HG03432 (cell line): Measurements from ENCODE around the gene PKP4.

ENCODE experiments used
- ATAC-seq: cut with Tn5 transposase; IDR thresholded peaks from one replicate; pipeline ENCODE4 v1.9.1; 2021; ENCODE audit warnings: mild to moderate bottlenecking, moderate library complexity; ENCODE audit not compliant: unreplicated experiment

The PKP4 gene

GRCh38 chr2:158539176-158540005 lies 82.6 kb downstream of the PKP4 start:
- ATAC-seq, result no peak

- no peak for ATAC-seq
These were observed 85.8 kb downstream of the PKP4 start for GRCh38 chr2:158542577-158542976.

- ATAC-seq, result no peak
These were observed 87.2 kb downstream of the PKP4 start for GRCh38 chr2:158543957-158544356.

GRCh38 chr2:158544998-158545397 lies 88.2 kb downstream of the PKP4 start:
- ATAC-seq, result no peak

GRCh38 chr2:158546412-158547144 lies 89.8 kb downstream of the PKP4 start:
- ATAC-seq, result peak; percentile 84

- no peak for ATAC-seq
These were observed 96.5 kb downstream of the PKP4 start for GRCh38 chr2:158553257-158553656.

- ATAC-seq, result no peak
These were observed 98.2 kb downstream of the PKP4 start for GRCh38 chr2:158554996-158555395.

- ATAC-seq, result no peak
These were observed 99.4 kb downstream of the PKP4 start for GRCh38 chr2:158556124-158556523.

GRCh38 chr2:158557752-158558151 lies 101.0 kb downstream of the PKP4 start:
- ATAC-seq, result no peak

GRCh38 chr2:158559252-158559651 lies 102.5 kb downstream of the PKP4 start:
- ATAC-seq, result no peak

GRCh38 chr2:158560259-158560658 lies 103.5 kb downstream of the PKP4 start:
- ATAC-seq, result no peak

GRCh38 chr2:158561054-158561453 lies 104.3 kb downstream of the PKP4 start:
- no peak for ATAC-seq

GRCh38 chr2:158567208-158567607 lies 110.5 kb downstream of the PKP4 start:
- no peak for ATAC-seq

GRCh38 chr2:158569284-158569683 lies 112.5 kb downstream of the PKP4 start:
- ATAC-seq, result no peak

GRCh38 chr2:158570869-158571268 lies 114.1 kb downstream of the PKP4 start:
- no peak for ATAC-seq

- ATAC-seq, result no peak
These were observed 117.0 kb downstream of the PKP4 start for GRCh38 chr2:158573739-158574138.

- no peak for ATAC-seq
These were observed 118.4 kb downstream of the PKP4 start for GRCh38 chr2:158575051-158575635.

GRCh38 chr2:158577141-158577540 lies 120.4 kb downstream of the PKP4 start:
- ATAC-seq, result no peak

GRCh38 chr2:158578703-158579330 lies 122.1 kb downstream of the PKP4 start:
- peak; percentile 90 for ATAC-seq

- no peak for ATAC-seq
These were observed 123.2 kb downstream of the PKP4 start for GRCh38 chr2:158579928-158580327.

- ATAC-seq, result no peak
These were observed 124.0 kb downstream of the PKP4 start for GRCh38 chr2:158580760-158581159.
